Spinal cord (tissue), 10 donors: ENCODE measurements around the gene ARFIP1. TPM values are rescaled to one million over a fixed set of nuclear protein-coding genes. Genes with fewer than 3 reads are reported as not detected.
"Not testable (repeated sequence)": the region's sequence is repeated elsewhere in the genome, so short reads cannot be mapped to it uniquely, and the experiment has no call there.

Source experiments
- DNase-seq, 6 donors: peaks; one replicate each; pipeline versions ENCODE4 v3.0.0 to v3.0.0-alpha.2; 2013 to 2015; ENCODE audit warnings: low spot score in 6 of 6, low read depth in 4 of 6
- H3K27ac ChIP-seq: one replicate; pipeline ENCODE4 v1.5.1; 2013; ENCODE audit warnings: low read depth, low read length, control low read depth
- H3K27me3 ChIP-seq: one replicate; pipeline ENCODE4 v1.6.1; 2013; ENCODE audit warnings: low read length; ENCODE audit not compliant: control insufficient read depth, insufficient read depth
- H3K36me3 ChIP-seq: one replicate; pipeline ENCODE4 v1.6.1; 2013; ENCODE audit warnings: low read length; ENCODE audit not compliant: control insufficient read depth, insufficient read depth
- H3K4me1 ChIP-seq: one replicate; pipeline ENCODE4 v1.6.1; 2013; ENCODE audit warnings: low read length; ENCODE audit not compliant: control insufficient read depth, insufficient read depth
- H3K4me3 ChIP-seq: one replicate; pipeline ENCODE4 v1.5.1; 2013; ENCODE audit warnings: low read depth, low read length, control low read depth
- H3K9me3 ChIP-seq: one replicate; pipeline ENCODE4 v1.6.1; 2013; ENCODE audit warnings: low read length; ENCODE audit not compliant: control insufficient read depth, insufficient read depth
- WGBS: methylation state at CpG from one replicate; pipeline ENCODE4 v1.1.5; 2013; ENCODE audit warnings: missing lambda C conversion rate; ENCODE audit not compliant: insufficient coverage; 5-methylcytosine and 5-hydroxymethylcytosine counted together
- polyA plus RNA-seq, 2 donors: library from polyadenylated mRNA; unstranded; fragments of 120-200 nt; gene quantifications; one replicate each; pipeline ENCODE4 v1.2.1, GENCODE V29; 2013; ENCODE audit not compliant: insufficient read length in 2 of 2
- total RNA-seq, 2 donors: library from RNA; depleted of rRNA in 1 of 2; stranded (reverse); fragments of 120-200 nt in 1 of 2; fragments of >200 nt in 1 of 2; gene quantifications; one replicate each; pipeline versions ENCODE4 v1.2.3 to v1.2.4, GENCODE V29; 2013 to 2014
- donor health status: healthy.

The ARFIP1 gene
- total and polyA plus RNA-seq, 4 donors = 24.6 to 55.8 (median 32.2) TPM

DNA sequence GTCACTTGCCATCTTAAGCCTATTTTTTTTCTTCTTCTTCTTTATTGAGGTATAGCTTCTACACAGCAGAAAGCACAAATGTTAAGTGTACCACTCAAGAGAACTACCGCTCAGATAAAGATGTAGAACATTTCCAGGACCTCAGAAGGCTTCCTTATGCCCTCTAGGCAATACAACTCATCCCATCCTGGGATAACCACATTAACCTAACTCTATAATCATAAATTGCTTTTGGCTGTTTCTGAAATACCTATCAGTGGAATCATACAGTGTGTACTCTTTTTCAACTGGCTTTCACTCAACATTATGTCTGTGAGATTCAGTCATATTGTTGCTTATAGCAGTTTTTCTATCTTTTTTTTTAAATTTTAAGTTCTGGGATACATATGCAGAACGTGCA is 51.7 kb downstream of the ARFIP1 start:
- no CpG with 5 or more reads among the region's 2 CpGs for WGBS
- Histone ChIP-seq H3K27ac (no peak overlapping the region), H3K9me3 (peaks cover 7% of the 10 kb centered on the region), H3K4me3 (no peak overlapping the region), H3K4me1 (no peaks in the 10 kb centered on the region), H3K27me3 (no peaks in the 10 kb centered on the region), H3K36me3 (peaks cover 4% of the 10 kb centered on the region)
- DNase-seq = no peak

DNA sequence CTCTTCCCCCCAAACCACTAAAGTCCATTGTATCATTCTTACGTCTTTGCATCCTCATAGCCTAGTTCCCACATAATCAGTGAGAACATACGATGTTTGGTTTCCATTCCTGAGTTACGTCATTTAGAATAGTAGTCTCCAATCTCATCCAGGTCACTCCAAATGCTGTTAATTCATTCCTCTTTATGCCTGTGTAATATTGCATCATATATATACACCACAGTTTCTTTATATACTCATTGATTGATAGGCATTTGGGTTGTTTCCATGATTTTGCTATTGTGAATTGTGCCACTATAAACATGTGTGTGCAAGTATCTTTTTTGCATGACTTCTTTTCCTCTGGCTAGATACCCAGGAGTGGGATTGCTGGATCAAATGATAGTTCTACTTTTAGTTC is 57.2 kb downstream of the ARFIP1 start:
- no peak overlapping the region for H3K4me3 ChIP-seq
- no peaks in the 10 kb centered on the region for H3K27me3 ChIP-seq
- WGBS = 43% methylated on average over 1 of the region's 3 CpGs
- H3K27ac ChIP-seq = no peak overlapping the region
- H3K9me3 ChIP-seq = no peaks in the 10 kb centered on the region
- peaks cover 4% of the 10 kb centered on the region for H3K36me3 ChIP-seq
- no peak for DNase-seq
- no peaks in the 10 kb centered on the region for H3K4me1 ChIP-seq

DNA sequence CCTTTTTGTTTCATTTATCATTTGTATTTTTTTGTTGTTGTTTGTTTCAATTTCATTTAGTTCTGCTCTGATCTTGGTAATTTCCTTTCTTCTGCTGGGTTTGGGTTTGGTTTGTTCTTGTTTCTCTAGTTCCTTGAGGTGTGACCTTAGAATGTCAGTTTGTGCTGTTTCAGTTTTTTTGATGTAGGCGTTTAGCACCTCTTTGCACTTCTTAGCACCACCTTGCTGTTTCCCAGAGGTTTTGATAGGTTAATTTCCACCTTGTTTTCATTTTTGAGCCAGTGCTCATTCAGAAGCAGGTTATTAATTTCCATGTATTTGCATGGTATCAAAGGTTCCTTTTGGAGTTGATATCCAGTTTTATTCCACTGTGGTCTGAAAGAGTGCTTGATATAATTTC is 60.0 kb downstream of the ARFIP1 start:
- not testable (repeated sequence) for H3K4me3 ChIP-seq, H3K27me3 ChIP-seq, H3K9me3 ChIP-seq, DNase-seq, H3K36me3 ChIP-seq, H3K4me1 ChIP-seq, H3K27ac ChIP-seq
- no CpG with 5 or more reads among the region's 1 CpG for WGBS

DNA sequence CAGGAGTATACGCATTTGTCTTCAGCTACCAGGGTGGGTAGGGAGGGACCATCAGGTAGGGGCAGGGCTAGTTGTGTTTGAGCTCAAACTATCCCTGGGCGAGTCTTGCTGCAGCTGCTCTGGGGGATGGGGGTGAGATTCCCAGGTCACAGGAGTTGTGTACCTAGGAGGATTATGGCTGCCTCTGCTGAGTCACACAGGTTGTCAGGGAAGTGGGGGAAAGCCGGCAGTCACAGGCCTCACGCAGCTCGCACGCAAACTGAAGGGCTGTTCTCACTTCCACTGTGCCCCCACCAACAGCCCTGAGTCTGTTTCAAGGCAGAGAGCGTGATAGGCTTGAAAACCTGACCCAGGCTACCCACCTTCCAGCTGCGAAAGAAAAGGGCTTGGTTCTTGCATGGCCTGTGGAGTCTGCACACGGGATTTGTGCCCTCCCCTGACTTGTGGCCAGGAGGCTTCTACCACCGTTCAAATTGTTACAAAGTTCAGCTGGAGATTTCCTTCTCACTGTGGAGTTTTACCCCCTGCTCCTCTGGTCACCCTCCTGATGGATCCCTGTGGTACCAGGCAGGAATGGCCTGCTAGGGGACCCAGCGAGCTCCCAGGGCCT is 63.8 kb downstream of the ARFIP1 start:
- H3K9me3 ChIP-seq = no peaks in the 10 kb centered on the region
- peaks cover 3% of the 10 kb centered on the region for H3K4me1 ChIP-seq
- WGBS = 81% methylated on average over 7 of the region's 11 CpGs
- no peak overlapping the region for H3K4me3 ChIP-seq
- no peak overlapping the region for H3K27ac ChIP-seq
- no peak for DNase-seq
- no peaks in the 10 kb centered on the region for H3K27me3 ChIP-seq
- H3K36me3 ChIP-seq = no peaks in the 10 kb centered on the region

DNA sequence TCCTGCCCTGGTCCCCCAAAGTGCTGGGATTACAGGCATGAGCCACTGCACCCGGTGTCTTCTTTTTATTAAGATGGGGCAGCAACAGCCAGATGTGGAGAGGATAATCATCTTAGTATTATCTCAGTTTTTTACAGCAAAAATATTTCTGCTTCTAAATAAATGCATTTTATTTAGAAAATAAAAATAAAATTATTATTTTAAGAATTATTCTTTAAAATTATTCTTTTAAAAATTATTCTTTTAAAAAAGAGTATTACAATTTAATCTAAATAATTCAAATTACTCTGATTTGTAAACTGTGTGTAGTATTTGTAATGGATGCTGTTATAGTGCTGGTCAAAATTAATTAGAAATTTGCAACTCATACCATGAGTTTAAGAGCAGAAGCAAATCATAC is 67.6 kb downstream of the ARFIP1 start:
- H3K27me3 ChIP-seq = no peaks in the 10 kb centered on the region
- no CpG with 5 or more reads among the region's 1 CpG for WGBS
- H3K9me3 ChIP-seq = no peaks in the 10 kb centered on the region
- H3K36me3 ChIP-seq = no peaks in the 10 kb centered on the region
- DNase-seq = no peak
- no peak overlapping the region for H3K27ac ChIP-seq
- H3K4me3 ChIP-seq = no peak overlapping the region
- peaks cover 3% of the 10 kb centered on the region for H3K4me1 ChIP-seq

DNA sequence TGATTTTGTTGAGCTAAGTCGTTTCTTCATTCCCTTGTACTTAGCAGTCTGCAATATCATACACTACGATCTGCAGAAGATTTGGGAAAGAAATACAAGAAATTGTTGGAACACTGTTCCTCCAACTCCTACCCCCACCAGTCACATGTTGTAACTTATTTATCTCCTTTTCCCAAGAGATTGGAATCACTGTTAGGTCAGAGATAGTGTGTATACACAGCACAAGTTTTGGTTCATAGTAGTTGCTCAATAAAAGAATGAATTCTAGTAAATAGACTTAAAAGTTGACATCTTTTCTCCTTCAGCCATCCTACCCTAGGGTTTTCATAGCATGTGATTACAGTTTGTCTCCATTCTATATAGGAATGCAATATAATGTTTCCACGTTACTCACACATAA is 68.8 kb downstream of the ARFIP1 start:
- Histone ChIP-seq H3K4me1 (peaks cover 3% of the 10 kb centered on the region), H3K4me3 (no peak overlapping the region), H3K9me3 (no peaks in the 10 kb centered on the region), H3K27me3 (no peaks in the 10 kb centered on the region), H3K27ac (no peak overlapping the region), H3K36me3 (no peaks in the 10 kb centered on the region)
- no peak for DNase-seq
- WGBS = no CpG with 5 or more reads among the region's 3 CpGs

GRCh38 chr4:152849350-152849749 is 69.6 kb downstream of the ARFIP1 start:
- peaks cover 3% of the 10 kb centered on the region for H3K9me3 ChIP-seq
- no CpG with 5 or more reads among the region's 2 CpGs for WGBS
- no peak overlapping the region for H3K27ac ChIP-seq
- no peaks in the 10 kb centered on the region for H3K27me3 ChIP-seq
- H3K4me3 ChIP-seq = no peak overlapping the region
- peaks cover 3% of the 10 kb centered on the region for H3K4me1 ChIP-seq
- no peaks in the 10 kb centered on the region for H3K36me3 ChIP-seq
- DNase-seq = no peak

DNA sequence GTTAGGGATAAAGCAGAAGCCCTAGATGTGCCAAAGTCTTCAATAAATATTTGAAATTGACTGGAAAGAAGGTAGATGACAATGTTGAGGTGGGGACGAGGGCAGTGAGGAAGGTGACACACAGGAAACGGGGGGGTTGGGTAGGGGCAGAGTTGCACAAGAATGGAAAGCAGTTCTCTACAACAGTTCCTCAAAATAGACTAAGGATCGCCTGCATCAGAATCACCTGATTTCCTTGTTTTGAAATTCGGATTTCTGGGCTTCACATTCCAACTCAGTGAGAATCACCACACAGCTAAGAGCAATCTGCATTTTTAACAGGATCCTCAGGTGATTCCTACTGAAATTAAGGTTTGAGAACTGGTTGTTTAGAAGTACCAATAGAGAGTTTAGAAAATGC is 70.6 kb downstream of the ARFIP1 start:
- no peak for DNase-seq
- WGBS = no CpG with 5 or more reads among the region's 4 CpGs
- H3K4me1 ChIP-seq = peaks cover 3% of the 10 kb centered on the region
- no peaks in the 10 kb centered on the region for H3K36me3 ChIP-seq
- H3K27me3 ChIP-seq = no peaks in the 10 kb centered on the region
- no peak overlapping the region for H3K4me3 ChIP-seq
- H3K27ac ChIP-seq = no peak overlapping the region
- H3K9me3 ChIP-seq = peaks cover 7% of the 10 kb centered on the region

DNA sequence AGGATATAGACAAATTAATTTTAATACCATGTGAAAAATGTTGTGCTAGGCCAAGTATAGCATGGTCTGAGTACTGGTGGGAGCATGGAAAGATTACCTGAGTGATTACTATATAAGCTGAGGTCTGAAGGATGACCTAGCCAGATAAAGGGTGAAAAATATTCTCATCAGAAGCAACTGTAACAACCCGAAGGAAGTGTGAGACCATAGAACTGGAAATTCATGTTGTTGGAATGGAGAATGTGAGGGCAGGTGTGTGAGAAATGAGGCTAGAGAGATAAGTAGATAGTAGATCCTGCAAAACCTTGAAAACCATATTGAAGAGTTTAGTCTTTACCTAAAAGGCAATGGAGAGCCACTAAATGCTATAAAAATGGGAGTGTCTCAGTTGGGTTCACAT is 71.5 kb downstream of the ARFIP1 start:
- H3K27ac ChIP-seq = no peak overlapping the region
- no peak overlapping the region for H3K4me3 ChIP-seq
- peaks cover 7% of the 10 kb centered on the region for H3K9me3 ChIP-seq
- H3K27me3 ChIP-seq = no peaks in the 10 kb centered on the region
- no CpG with 5 or more reads among the region's 1 CpG for WGBS
- H3K4me1 ChIP-seq = peaks cover 3% of the 10 kb centered on the region
- DNase-seq = no peak
- no peaks in the 10 kb centered on the region for H3K36me3 ChIP-seq

- DNase-seq = no peak
- H3K9me3 ChIP-seq = peaks cover 7% of the 10 kb centered on the region
- no peaks in the 10 kb centered on the region for H3K36me3 ChIP-seq
- no peaks in the 10 kb centered on the region for H3K27me3 ChIP-seq
- H3K4me1 ChIP-seq = no peaks in the 10 kb centered on the region
- no peak overlapping the region for H3K27ac ChIP-seq
- WGBS = 100% methylated on average over 2 of the region's 2 CpGs
- no peak overlapping the region for H3K4me3 ChIP-seq
Observed at GRCh38 chr4:152853293-152853692, 73.5 kb downstream of the ARFIP1 start.
